Ramos (cell line): ENCODE results near the gene NBPF6.
"Not testable (repeated sequence)": the region's sequence is repeated elsewhere in the genome, so short reads cannot be mapped to it uniquely, and the experiment has no call there.

Source experiments
- in situ Hi-C: fragments of 300-500 bp; cut with MboI; formaldehyde crosslinking; loops from one replicate; pipeline ENCODE4 v1.14.3; 2022; ENCODE audit warnings: low sequenced_read_pairs; ENCODE audit not compliant: unreplicated experiment

The NBPF6 gene

DNA sequence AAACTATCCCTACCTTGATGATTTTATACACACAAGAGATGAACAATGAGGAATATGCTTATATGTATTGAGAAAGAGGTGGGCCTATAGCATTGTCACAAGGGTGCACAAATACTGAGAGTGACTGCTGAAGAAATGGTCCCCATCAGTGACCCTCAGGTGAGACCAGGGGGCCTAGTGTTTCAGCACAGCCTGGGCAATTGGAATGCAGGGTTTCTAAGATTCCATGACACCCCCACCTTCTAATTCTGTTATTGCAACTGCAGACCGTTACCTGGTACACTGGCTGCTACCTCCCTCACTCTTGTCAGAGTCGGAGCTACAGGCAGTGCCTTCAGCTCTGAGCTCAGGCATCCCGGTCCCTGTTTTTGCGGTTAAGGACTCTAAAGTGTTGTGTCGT lies at the start of gene NBPF6:
TSS of gene NBPF6 (plus strand) at position 301 of the 400 bp plus-strand sequence. CDS start 259 bp downstream, outside the sequence.
- in situ Hi-C loops = not testable (repeated sequence)

DNA sequence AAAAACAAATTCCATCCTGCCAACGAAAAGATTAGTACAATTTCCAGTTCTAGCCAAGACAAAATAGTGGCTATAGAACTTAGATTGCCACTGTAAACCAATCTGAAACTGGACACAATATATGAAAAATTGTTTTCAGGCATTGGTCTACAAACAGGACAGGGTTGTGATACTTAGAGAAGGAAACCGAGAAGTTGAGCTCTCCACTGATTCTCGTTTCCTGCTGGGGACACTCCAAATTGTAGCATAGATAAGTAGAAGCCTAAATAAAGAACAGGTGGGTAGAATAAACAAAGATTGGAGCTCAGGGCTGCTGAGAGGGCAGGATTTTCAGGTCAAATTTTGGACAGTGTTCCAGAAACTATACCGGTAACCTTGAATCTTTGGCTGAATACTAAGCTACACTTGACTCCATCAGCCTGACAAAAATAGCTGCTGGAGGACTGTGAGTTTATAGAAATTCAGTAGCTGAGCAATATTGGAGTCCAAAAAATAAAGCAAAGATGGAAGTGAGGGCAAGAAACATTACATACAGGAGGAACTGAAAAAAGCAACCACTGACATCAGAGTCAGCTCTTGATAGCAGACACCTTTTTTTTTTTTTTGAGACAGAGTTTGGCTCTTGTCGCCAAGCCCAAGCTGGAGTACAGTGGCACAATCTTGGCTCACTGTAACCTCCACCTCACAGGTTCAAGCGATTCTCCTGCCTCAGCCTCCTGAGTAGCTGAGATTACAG lies 38.9 kb upstream of the NBPF6 start:
- in situ Hi-C loops = not testable (repeated sequence)

GRCh38 chr1:108420129-108420528 lies 30.0 kb upstream of the NBPF6 start:
- in situ Hi-C loops = not testable (repeated sequence)

- in situ Hi-C loops = not testable (repeated sequence)
These were observed 28.9 kb upstream of the NBPF6 start for GRCh38 chr1:108421061-108421916.

DNA sequence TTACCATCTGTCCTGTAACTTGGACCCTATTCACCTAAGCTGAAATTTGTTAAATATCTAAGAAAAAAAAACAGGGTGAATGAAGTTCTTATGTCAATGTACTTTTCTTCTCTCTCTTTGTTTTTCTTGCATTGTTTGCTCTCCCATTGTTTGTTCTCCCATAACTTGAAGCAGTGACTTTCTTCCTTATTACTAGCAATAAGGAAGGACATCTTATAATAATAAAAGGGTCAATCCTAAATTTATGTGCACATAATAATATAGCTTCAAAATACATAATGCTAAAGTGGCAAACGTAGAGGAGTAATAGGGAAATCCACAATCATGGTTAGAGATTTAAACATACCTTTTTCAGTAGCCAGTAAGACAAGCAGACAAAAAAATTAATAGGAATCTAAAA lies 23.3 kb upstream of the NBPF6 start:
- in situ Hi-C loops = not testable (repeated sequence)

- in situ Hi-C loops = not testable (repeated sequence)
These were observed 18.1 kb upstream of the NBPF6 start for GRCh38 chr1:108432002-108432401.

- in situ Hi-C loops = not testable (repeated sequence)
These were observed 16.7 kb upstream of the NBPF6 start for GRCh38 chr1:108433404-108433803.

- in situ Hi-C loops = not testable (repeated sequence)
These were observed 11.6 kb upstream of the NBPF6 start for GRCh38 chr1:108438536-108438935.

DNA sequence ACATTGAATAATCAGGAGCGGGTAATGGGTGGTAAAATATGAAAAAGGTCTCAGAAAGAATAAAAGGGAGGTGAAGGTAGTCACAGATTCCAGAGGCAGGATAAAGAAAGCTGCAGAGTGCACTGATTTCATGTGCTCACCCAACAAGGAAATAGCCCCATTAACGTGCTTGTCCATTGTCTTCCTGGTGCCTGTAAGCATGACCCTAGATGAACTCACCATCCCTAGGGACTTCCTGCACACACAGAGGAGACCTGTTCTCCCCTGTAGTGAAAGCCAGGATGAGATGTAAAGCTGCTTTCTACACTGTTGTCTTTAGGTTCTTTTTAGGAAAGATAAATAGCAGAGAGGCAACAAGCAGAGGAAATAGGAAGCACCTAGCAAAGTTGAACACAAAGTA lies 4.4 kb downstream of the NBPF6 start:
- in situ Hi-C loops = not testable (repeated sequence)

DNA sequence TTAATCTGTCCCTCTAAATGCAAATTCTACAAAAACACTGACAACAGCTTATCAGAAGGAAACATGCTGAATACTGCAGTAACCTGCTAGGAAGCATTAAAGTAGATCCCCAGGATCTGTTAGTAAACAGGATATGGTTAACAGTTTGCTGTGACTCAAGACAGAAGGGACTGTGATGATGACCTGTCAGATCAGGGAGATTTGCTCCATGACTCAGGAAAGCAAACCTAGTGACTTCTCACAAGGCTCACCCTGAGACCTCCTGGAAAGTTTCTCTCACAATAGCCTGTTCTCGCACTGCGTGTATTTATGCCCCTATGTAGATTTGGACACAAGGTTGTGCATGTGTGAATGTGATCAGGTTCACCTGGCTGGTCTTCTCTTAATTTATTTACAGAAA lies 8.5 kb downstream of the NBPF6 start:
- in situ Hi-C loops = not testable (repeated sequence)

GRCh38 chr1:108461758-108462157 lies 11.6 kb downstream of the NBPF6 start:
- in situ Hi-C loops = not testable (repeated sequence)

GRCh38 chr1:108463962-108464361 lies 13.8 kb downstream of the NBPF6 start:
- in situ Hi-C loops = not testable (repeated sequence)

DNA sequence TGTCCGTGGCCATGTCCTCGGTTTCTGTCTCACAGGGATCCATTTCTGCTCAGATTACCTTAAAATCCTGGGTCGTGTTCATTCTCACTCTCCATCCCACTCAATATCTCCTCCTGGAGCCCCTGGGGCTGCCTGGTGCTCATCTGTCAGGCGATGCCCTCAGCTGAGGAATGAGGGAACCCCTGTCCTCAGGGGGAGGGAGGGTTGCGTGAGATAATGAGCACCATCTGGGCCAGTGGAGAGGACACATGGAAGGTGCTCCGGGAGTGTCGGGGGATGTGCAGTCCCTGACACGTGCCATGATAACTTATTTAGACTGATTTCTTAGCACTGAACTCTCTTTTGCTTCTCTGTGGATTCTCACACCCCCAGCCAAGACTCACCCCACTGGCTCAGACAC lies 16.0 kb downstream of the NBPF6 start:
- in situ Hi-C loops = not testable (repeated sequence)

DNA sequence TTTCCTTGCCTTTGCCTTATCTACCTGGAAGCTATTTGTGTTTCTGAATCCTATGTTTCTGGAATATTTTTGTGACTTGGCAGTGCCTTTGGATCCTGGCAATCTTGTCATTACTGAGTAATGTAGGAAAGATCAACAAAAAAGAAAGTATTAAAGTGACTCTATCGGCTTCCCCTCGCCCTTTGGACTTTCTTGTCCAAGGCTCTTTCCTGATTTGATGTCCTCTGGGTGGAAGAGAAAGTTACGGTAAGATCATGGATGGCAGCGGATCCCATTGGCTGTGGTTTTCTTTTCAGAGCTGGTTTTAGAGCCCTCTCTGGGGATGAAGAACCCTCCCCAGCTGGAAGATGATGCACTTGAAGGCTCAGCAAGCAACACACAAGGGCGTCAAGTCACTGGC lies 17.0 kb downstream of the NBPF6 start:
- in situ Hi-C loops = not testable (repeated sequence)

DNA sequence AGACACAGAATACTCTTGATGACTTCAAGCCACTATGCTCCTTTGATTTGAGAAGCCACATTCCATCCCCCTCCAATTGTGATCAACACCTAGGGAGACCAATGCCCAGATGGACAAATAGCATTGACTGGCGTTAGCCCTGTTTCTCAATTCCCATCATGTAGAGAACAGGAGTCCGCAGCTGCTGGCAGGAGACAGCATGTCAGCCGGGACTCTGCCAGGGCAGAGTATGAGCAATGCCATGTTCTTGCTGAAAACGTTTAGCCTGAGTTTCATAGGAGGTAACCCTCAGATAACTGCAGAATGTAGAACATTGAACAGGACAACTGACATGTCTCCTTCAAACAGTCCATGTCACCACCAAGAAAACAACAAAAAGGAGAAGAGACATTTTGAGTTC lies 20.6 kb downstream of the NBPF6 start:
- in situ Hi-C loops = not testable (repeated sequence)

GRCh38 chr1:108474516-108474915 lies 24.4 kb downstream of the NBPF6 start:
- in situ Hi-C loops = not testable (repeated sequence)

DNA sequence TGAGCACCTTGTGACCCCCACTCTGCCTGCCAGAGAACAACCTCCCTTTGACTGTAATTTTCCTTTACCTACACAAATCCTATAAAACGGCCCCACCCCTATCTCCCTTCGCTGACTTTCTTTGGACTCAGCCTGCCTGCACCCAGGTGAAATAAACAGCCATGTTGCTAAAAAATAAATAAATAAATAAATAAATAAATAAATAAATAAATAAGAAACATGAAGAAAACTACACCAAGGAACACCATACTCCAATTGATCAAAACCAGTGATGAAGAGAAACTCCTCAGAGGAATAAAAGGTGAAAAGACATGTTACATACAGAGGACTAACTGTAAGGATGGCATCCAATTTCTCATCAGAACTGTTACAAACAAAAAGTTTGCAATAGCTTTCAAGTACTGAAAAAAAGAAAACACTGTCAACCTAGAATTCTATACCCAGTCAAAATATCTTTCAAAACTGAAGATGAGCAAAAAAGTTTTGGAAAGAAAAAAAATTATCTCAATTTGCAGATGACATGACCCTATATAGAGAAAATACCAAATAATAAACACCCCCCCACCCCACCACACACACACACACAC lies 28.4 kb downstream of the NBPF6 start:
- in situ Hi-C loops = no loop called here

DNA sequence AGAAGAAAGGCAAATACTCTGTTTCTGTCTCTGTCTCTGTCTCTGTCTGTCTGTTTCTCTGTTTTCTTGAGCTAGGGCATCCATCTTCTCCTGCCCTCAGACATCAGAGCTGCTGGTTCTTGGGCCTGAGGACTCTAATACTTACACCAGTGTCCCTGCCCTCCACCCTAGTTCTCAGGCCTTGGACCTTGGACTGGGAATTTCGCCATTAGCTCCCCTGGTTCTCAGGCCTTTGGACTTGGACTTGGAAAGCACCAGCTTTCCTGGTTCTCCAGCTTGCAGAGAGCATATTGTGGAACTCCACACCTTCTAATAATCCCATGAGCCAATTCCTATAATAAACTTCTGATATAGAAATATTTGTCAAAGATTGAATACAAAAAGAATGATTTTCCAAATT lies 32.6 kb downstream of the NBPF6 start:
- in situ Hi-C loops = no loop called here

DNA sequence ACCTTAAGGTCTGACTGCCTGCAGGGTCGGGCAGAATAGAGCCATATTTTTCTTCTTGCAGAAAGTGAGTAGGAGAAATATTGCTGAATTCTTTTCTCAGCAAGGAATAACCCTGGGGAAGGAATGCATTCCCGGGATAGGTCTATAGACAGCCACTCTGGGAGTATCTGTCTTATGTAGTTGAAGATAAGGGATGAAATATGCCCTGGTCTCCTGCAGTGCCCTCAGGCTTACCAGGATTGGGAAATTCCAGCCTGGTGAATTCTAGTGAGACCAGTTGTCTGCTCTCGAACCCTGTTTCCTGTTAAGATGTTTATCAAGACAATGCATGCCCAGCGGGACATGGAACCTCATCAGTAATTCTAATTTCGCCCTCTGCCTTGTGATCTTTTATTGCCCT lies 35.8 kb downstream of the NBPF6 start:
- in situ Hi-C loops = not testable (repeated sequence)

DNA sequence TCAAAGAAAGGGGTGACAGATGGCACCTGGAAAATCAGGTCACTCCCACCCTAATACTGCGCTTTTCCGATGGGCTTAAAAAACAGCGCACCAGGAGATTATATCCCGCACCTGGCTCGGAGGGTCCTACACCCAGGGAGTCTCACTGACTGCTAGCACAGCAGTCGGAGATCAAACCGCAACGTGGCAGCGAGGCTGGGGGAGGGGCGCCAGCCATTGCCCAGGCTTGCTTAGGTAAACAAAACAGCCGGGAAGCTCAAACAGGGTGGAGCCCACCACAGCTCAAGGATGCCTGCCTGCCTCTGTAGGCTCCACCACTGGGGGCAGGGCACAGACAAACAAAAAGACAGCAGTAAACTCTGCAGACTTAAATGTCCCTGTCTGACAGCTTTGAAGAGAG lies 36.6 kb downstream of the NBPF6 start:
- in situ Hi-C loops = not testable (repeated sequence)

- in situ Hi-C loops = not testable (repeated sequence)
These were observed 44.9 kb downstream of the NBPF6 start for GRCh38 chr1:108495008-108495407.
